Measurements from ENCODE around the gene NEU4.

NEU4 gene

DNA sequence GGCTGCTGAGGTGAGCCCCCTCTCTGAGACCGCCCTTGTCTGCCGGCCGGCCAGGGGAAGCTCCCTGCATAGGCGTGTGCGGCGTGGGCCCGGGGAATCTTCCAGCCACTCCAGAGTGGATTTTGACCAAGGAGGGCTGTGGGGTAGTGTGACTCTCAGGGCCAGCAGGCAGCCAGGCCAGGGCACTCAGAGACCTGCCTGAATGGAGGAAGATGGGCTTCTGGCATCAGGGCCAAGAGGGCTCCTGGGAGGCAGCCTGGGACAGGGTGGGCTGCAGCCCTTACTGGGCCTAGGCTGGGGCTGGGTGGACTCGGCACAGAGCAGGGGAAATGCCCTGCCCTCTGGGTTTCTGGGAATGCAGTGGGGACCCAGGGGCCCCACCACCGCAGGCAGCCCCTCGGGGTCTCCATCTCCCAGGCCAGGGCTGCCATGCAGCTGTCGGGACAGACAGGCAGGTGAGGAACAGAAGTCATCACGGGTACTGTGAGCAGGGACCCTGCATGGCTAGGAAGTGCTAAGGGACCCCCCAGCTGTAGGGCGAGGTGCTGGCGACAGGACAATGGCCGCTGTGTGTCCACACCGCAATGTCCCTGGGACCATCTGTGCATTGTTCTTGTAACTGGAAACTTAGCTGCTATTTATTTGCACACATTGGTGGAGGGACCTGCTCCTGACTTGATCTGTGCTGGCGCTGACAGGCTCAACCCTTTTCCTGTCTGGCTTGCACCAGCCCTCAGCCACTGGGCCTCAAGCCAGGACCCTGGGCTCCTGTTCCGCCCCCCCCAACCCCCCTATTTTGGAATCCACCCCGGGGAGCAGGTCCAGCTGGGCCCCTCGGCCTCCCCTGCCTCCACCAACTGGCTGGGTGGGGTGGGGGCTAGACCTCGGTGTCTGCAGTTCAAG lies 45.6 kb downstream of the NEU4 start:
- DNase-seq = no peak

DNA sequence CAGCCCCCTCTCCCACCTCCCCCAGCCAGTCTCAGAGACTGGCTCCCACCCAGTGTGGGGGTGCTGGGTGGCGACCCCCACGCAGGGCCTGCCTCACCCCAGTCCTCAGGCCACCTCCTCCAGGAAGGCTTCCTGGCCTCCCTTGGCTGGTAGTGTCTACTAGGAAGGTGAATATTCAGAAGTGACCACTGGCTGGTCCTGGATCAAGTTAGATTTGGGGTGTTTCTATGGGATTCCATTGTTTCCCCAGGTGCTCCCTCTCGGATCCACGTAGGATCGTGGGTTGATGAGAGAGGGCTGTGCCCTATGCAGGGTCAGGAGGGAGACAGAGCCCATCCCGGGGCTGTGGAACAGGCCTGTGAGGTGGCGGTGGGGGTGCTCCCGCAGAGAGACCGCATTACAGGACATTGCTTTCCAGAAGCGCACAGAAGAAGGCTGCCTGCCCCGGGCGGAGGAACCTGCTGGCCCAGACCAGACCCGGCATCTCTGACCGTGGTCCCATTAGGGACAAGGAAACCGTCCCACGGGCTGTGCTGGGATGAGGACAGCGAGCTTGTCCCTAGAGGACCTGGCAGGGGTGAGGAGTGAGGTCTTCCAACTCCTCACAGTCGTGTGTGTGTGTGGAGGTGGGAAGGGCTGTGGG lies 46.4 kb downstream of the NEU4 start:
- no peak for DNase-seq

DNA sequence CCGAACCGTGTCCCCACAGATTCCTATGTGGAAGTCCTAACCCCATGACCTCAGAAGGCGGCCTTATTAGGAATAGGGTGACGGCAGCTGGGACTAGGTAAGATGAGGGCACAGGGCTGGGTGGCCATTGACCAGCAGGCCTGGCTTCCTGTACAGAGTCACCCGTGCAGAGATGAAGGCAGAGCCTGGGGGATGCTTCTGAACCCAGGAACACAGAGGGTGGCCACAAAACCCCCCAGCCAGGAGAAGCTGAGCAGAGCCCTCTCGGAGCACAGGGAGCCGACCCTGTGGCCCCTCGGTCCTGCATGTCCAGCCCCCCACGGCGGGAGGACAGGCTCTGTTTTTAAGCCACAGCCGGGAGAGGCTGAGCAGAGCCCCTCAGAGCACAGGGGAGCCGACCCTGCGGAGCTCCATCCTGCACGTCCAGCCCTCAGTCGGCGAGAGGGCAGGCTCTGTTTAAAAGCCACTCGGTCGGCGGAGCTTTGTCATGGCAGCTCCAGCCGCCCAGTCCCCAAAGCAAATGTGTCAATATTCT lies 47.0 kb downstream of the NEU4 start:
- DNase-seq = no peak

DNA sequence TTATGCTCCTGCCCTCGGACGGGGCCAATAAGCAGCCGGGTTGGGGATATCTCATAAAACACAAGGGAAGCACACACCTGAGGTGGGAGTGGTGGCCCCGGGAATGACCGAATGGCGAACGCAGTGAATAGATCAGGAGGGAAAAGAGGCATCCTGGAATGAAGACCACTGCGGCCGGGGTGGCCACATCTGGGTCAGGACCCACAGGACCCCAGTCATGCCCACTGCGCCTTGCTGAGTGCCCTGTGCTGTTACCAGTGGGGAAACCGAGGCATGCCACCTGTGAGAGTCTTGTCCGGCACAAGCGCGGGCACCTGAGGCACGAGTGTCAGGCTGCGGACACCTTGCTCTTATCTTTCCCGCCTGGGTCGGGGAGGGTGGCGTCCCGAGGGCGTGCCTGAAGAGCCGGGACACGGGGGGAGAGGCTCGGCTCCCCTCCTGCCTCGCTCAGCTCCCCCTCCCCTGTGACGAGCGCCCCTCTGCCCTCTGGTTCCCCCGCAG lies 48.1 kb downstream of the NEU4 start:
- DNase-seq = no peak

DNA sequence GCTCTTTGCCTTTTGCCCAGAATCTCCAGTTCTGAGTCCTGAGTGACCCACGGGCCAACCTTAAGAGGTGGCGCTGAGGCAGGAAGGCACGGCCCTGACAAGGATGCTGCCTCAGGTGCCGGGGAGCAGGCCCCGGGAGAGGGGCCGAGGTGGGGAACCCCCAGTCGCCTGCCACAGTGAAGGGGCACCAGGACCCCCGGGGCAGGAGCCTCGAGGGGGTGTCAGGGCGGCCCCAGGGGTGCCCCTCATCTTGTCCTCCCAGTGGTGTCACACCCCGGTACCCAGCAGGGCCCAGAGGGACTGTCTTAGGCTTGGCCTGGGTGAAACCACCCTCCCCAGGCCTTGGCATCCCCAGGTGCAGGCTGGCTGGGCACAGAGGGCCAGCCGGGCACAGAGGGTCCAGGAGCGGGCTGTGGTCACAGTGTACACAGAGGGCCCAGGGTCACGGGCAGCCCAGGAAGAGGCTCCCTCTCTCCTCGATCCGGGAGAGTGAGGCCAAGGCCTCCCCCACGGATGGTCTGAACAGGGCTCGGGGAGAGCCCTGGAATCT lies 48.7 kb downstream of the NEU4 start:
- DNase-seq = no peak

DNA sequence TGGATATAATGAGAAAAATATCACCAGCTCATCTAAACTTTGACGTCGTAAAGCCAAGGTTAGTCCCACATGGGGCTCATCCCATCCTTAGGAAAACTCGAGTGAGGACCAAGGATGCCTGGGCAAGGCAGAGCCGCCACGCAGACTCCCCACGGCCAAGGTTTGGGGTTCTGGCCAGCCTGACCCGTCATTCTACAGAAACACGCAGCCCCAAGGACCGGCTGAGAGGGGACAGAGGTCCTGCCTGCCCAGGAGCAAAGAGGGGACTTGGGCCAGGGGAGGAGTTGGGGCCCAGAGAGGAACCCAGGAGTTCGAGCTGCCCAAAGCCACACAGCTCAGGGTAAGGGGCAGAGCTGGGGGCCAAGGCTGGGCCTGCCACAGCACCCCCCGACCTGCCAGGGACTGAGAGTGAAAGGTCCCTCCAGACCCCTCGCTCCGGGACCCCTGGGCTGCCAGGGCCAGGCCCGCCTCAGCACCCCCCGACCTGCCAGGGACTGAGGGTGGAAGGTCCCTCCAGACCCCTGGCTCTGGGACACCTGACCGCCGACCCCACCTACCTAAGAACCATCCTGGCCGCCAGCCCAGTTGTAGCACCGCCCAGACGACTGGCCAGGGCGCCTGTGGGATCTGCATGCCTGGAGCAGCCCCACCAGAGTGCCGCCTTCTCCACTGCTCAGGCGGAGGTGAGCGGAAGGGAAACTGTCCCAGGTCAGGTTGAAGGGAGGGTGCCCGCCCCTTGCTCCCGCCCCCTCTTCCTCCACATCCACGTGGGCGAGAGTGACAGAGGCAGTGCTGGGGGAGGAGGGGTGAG lies 49.4 kb downstream of the NEU4 start, which contains the start of gene PDCD1:
Gene PDCD1, minus strand, starts transcription at position 689 of the 811 bp plus-strand sequence. Its CDS starts 56 bp downstream, at position 633.
- DNase-seq = no peak

DNA sequence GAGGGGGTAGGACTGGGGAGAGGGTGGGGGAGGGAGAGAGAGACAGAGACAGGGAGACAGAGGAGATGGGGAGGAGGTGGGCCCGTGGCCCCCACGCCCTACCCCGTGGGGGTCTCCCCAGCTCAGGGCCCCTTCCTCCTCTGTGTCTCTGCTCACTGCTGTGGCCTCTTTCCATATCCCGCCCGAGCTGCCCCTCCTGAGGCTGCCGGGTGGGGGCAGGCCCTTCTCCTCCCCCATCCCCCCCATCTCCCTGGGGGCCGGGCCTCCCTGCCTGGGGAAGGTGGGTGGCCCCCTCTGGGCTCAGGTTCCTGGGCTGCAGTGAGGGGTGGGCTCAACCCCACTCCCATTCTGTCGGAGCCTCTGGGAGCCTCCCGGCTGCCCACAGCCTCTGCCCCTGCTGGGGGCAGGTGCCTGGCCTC lies 50.0 kb downstream of the NEU4 start:
- DNase-seq = no peak

DNA sequence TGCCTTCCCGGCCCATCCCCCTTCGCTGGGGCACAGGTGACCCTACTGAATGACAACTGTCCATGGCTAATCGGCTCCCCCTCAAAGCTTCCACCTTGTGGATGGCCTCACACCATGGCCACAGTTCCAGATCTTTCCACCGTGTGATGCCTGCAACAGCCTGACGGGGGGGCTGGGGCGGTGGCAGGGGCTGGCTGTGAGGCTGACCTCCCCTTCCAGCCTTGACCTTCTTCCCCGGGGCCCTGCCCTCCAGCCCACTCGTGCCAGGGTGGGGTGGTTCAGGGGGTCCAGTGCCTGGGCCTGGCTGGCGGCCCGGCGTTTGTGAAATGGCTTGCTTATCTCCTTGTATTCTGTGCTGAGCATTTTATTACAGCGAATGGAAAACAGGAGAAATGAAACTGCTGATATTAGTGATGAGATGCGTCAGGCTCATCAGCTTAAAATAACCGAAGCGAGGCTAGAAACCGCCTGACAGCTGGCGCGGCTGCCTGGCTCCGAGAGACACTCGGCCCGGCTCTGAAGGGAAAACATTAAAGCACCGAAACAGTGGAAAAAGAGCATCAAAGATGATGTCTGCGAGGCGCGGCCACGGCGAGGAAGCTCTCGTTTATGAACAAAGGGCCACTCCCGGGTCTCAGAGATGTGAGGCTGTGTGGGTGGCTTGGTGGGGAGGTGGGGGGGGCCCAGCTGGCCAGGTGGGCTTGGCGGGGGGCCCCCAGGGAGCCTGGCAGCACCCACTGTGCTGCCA lies 50.6 kb downstream of the NEU4 start:
- DNase-seq = no peak

DNA sequence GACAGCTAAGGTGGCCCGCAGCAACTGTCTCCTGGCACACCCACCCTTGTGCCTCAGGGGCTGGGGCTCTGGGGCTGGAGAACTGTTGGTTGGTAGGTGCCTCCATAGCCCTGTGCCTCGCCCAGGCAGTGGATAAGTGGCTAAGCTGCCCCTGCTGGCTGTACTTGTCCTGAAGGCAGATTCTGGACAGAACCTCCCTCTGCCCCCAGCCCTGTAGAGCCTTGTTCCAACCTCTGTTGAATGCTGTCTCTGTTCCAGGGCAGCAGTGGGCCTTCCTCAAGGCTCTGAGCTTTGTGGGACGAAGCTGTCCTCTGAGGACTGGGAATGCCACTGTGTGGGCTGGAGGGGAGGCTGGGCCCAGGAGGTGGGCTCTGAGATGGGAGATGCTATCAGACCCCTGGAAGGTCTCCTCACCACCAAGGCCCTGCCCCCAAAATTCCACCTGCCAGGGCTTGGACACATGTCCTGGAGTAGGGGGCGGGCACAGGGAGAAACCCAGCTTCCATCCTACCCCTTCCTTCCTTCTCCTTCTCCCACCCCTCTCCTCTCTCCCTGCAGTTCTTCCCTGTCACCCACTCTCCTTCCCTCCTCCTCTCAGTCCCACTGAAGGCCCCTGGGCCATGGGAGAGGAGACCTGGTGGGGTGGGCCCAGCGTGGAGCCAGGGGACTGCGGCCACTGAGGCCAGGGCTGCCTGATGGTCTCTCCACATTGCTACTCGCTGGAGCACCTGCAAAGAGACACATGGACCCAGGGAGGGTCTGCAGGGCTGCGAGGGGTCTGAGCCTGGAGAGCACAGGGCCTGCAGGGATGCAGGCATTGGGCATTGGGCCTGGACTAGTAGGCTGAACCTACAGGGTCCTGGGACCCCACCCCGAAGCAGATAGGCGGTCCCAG lies 51.4 kb downstream of the NEU4 start:
- no peak for DNase-seq

DNA sequence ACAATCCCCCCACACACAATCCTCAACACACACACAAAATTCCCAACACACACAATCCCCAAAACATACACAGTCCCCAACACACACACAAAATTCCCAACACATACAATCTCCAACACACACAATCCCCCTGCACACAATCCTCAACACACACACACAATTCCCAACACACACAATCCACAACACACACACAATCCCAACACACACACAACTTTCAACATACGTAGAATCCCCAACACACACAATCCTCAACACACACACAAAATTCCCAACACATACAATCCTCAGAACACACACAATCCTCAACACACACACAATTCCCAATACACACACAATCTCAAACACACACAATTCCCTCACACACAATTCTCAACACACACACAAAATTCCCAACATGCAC lies 52.3 kb downstream of the NEU4 start:
- DNase-seq = no peak

DNA sequence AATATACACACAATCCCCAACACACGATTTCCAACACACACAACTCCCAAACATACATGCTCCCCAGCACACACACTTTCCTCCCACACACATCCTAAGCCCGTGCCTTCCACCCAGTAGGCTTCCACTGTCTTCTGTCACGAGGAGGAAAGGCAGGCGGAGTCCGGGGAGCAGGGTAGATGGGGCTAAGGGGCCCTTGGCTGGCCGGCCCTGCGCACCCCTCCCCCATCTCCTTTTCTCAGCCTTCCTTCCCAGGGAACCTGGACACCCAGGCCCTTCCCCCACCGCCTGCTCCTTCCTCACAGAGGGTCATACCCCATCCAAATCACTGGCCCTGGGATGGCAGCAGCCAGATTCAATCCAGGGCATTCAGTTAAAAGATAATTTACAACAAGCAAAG lies 53.1 kb downstream of the NEU4 start:
- no peak for DNase-seq

DNA sequence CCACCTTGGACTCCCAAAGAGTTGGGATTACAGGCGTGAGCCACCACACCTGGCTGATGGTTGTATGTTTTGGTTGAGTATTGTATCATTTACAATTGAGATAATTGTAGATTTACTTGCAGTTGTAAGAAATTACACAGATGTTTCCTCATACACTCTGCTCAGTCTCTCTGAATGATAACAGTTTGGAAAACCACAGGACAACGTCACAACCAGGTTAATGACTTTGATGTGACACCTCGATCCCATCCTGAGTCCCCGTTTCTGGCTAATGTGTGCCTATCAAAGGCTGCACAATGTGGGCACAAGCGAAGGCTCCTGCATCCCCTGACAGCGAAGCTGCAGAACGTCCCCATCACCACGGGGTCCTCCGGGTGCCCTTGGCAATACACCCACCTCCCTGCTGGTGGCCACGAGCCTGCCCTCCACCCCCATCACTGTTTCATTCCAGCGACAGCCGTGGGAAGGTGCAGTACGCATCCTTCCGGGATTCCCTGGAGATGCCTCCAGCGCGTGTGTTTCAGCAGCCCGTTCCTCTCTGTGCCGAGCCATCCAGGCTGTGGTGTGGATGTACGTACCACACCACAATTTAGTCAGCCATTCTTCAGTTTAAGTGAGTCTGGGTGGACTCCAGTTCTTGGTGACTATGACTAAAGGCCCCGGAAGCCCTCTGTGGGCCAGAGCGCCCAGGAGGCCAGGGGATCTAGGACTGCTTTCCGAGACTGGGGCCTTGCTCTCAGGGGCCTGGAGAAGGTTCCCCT lies 54.0 kb downstream of the NEU4 start:
- DNase-seq = no peak

DNA sequence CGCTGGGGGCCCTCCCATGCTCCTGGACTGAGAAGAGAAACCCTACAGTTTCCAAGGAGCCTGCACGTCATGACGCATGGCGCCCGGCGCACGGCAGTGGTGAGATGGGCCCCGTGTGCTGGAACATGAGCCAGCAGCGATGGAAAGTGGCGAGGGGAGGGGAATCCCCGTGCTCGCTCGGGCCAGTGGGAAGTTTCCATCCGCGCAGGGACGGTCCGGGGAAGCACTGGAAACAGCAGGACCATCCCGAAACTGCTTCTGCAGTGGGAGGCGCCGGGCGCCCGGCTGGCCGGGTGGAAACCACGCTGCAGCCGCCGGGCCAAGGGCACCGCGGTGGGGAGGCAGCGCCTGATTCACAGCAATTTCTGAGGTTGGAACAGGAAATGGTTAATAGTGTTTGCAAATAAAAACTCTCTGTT lies 54.6 kb downstream of the NEU4 start:
- no peak for DNase-seq

DNA sequence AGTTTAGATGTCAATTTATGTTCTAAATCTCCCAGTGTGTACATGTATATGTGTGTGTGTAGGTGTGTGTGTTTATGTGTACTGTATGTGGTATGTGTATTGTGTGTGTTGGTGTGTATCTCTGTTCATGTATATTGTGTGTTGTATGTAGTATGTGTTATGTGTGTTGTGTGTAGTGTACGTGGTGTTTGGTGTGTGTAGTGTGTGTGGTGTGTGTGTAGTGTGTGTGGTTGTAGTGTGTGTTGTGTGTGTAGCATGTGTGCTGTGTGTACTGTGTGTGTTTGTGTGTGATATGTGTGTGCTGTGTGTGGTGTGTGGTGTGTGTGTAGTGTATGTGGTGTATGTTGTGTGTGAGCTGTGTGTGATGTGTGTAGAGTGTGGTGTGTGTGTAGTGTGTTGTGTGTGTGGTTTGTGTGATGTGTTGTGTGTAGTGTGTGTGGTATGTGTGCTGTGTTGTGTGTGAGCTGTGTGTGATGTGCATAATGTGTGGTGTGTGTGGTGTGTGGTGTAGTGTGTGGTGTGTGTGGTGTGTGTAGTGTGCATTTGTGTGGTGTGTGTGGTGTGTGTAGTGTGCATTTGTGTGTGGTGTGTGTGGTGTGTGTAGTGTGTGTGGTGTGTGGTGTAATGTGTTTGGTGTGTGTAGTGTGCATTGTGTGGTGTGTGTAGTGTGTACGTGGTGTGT lies 55.3 kb downstream of the NEU4 start:
- no peak for DNase-seq

DNA sequence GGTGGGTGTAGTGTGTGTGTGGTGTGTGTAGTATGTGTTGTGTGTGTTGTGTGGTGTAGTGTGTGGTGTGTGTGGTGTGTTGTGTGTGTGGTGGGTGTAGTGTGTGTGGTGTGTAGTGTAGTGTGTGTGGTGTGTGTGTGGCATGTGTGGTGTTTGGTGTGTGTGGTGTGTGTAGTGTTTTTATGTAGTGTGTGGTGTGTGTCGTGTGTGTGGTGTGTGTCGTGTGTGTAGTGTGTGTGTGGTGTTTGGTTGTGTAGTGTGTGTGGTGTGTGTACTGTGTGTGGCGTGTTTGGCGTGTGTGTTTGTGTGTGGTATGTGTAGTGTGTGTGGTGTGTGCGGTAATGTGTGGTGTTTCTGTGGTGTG lies 55.8 kb downstream of the NEU4 start:
- no peak for DNase-seq

DNA sequence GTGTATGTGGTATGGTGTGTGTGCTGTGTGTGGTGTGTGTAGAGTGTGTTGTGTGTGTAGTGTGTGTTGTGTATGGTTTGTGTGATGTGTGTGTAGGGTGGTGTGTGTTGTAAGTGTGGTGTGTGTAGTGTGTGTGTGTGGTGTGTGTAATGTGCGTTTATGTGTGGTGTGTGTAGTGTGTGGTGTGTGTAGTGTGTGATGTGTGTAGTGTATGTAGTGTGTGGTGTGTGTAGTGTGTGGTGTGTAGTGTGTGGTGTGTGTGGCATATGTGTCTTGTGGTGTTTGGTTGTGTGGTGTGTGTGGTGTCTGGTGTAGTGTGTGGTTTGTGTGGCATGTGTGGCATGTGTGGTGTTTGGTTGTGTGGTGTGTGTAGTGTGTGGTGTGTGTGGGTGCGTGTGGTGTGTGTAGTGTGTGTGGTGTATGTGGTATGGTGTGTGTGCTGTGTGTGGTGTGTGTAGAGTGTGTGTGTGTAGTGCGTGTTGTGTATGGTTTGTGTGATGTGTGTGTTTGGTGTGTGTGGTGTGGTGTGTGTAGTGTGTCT lies 56.5 kb downstream of the NEU4 start:
- no peak for DNase-seq

DNA sequence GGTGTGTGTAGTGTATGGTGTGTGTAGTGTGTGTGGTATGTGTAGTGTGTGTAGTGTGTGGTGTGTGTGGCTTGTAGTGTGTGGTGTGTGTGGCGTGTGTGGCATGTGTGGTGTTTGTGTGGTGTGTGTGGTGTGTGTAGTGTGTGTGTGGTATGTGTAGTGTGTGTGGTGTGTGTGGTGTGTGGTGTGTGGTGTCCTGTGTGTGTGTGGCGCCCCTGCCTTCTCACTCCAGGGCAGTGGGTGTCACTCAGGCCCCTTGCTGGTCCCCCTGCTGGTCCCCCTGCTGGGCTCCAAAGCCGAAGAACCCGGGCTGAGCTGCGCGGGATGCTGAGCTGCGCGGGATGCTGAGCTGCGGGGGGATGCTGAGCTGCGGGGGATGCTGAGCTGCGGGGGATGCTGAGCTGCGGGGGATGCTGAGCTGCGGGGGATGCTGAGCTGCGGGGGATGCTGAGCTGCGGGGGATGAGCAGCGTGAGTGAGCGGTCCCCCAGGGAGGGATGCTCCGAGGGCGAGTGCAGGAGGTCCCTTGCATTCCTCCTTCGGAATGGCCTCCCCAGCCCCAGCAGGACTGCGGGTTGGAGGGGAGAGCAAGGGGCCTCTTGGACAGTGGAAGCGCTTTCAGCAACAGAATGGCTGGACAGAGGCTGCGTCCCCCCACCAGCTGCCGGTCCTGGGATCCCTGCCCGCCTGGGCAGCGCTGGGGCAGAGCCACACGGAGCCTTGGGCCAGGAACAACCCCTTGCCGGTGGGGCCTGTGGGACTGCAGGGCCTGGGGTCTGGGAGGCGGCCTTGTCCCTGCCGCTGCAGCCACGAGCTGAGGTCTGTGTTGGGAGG lies 57.2 kb downstream of the NEU4 start:
- no peak for DNase-seq

Data from NCI-H1930 (cell line).